Endothelial cell of umbilical vein (primary cell): ENCODE measurements around the gene DAPK2. TPM values are rescaled to one million over a fixed set of nuclear protein-coding genes. Genes with fewer than 3 reads are reported as not detected.

Experiments used
- BruUV-seq: library from RNA; stranded (reverse); fragments of 400-500 nt; replicated peaks from 2 replicates; lab custom pipeline; 2021; lab: Mats Ljungman, UMichigan
- CTCF ChIA-PET: fragments of 300-600, 350-600 bp; sonication (Branson Sonifier 250); formaldehyde crosslinking; loops from one replicate; lab custom pipeline; 2021; ENCODE audit warnings: antibody characterized with exemption, inconsistent platforms; lab: Charles Lee
- POLR2A ChIA-PET: fragments of 300-600, 350-600 bp; sonication (Branson Sonifier 250); formaldehyde crosslinking; loops from one replicate; lab custom pipeline; 2021; ENCODE audit warnings: antibody characterized with exemption, inconsistent platforms; lab: Charles Lee
- DNase-seq: peaks from one replicate; pipeline ENCODE4 v3.0.0-alpha.2; 2011; ENCODE audit warnings: low read depth, low spot score
- FAIRE-seq: peaks from 2 replicates; lab custom pipeline; 2011; peaks lifted over from hg19 to GRCh38; lab: Jason Lieb, UNC
- H2AFZ ChIP-seq: 2 replicates; pipeline ENCODE4 v1.6.0; 2012; ENCODE audit warnings: low read depth, low read length, control low read depth, inconsistent platforms
- H3K27ac ChIP-seq: 2 replicates; pipeline ENCODE4 v1.5.1; 2011; ENCODE audit warnings: low read depth, mild to moderate bottlenecking, control low read depth, low read length, moderate library complexity; ENCODE audit not compliant: insufficient read depth
- H3K27me3 ChIP-seq, 2 experiments: 2 replicates each; pipeline versions ENCODE4 v1.6.0 to v1.6.1; 2011; ENCODE audit warnings: low read length in 2 of 2, mixed read lengths in 1 of 2; ENCODE audit not compliant: control insufficient read depth in 2 of 2, insufficient read depth in 2 of 2
- H3K36me3 ChIP-seq, 2 experiments: 2 replicates in 1 of 2; 3 replicates in 1 of 2; pipeline ENCODE4 v1.5.1; 2011; ENCODE audit warnings: low read length in 2 of 2, mild to moderate bottlenecking in 1 of 2, moderate library complexity in 1 of 2; ENCODE audit not compliant: control insufficient read depth in 2 of 2, insufficient read depth in 2 of 2; ENCODE audit errors: extremely low read depth in 1 of 2
- H3K4me1 ChIP-seq: 3 replicates; pipeline ENCODE4 v1.5.1; 2011; ENCODE audit warnings: mild to moderate bottlenecking, low read length; ENCODE audit not compliant: control insufficient read depth, insufficient read depth; ENCODE audit errors: extremely low read depth
- H3K4me2 ChIP-seq: 2 replicates; pipeline ENCODE4 v1.6.1; 2011; ENCODE audit warnings: low read length, control low read depth, mixed read lengths; ENCODE audit not compliant: insufficient read depth
- H3K4me3 ChIP-seq, 3 experiments: fragments of 200-600 bp in 1 of 3; sonication (generic), shearing (Covaris generic) in 1 of 3; replicated peaks in 1 of 3; 2 replicates each; pipeline ENCODE4 v1.5.1; 2011 to 2016; ENCODE audit warnings: control low read depth in 3 of 3, low read length in 3 of 3, mild to moderate bottlenecking in 2 of 3, inconsistent platforms in 1 of 3, low read depth in 1 of 3, moderate library complexity in 1 of 3; ENCODE audit not compliant: insufficient read depth in 1 of 3
- H3K79me2 ChIP-seq: 2 replicates; pipeline ENCODE4 v1.6.0; 2012; ENCODE audit warnings: low read length, inconsistent platforms; ENCODE audit not compliant: control insufficient read depth, insufficient read depth
- H3K9ac ChIP-seq: replicated peaks from 2 replicates; pipeline ENCODE3; 2011; ENCODE audit warnings: low read length, control low read depth; ENCODE audit not compliant: insufficient read depth; ENCODE audit errors: extremely low read depth
- H3K9me1 ChIP-seq: replicated peaks from 3 replicates; pipeline ENCODE4 v1.6.0; 2011; ENCODE audit warnings: mild to moderate bottlenecking, low read length; ENCODE audit not compliant: control insufficient read depth, insufficient read depth; ENCODE audit errors: extremely low read depth
- H3K9me3 ChIP-seq: replicated peaks from 2 replicates; pipeline ENCODE4 v1.5.1; 2012; ENCODE audit warnings: low read length, inconsistent platforms; ENCODE audit not compliant: control insufficient read depth, insufficient read depth
- H4K20me1 ChIP-seq: replicated peaks from 2 replicates; pipeline ENCODE3; 2011; ENCODE audit warnings: mild to moderate bottlenecking, low read length; ENCODE audit not compliant: control insufficient read depth, insufficient read depth; ENCODE audit errors: extremely low read depth
- CTCF ChIP-seq, 2 donors: IDR thresholded peaks; 1 replicate in 1 of 2; 2 replicates in 1 of 2; pipeline ENCODE4 v1.5.1; 2011; ENCODE audit warnings: low read length in 2 of 2, mild to moderate bottlenecking in 2 of 2, moderate library complexity in 2 of 2, control low read depth in 1 of 2, inconsistent platforms in 1 of 2, low read depth in 1 of 2; ENCODE audit not compliant: insufficient read depth in 1 of 2; ENCODE audit errors: extremely low read depth in 1 of 2
- EZH2 ChIP-seq: IDR thresholded peaks from 2 replicates; pipeline ENCODE4 v1.6.1; 2012; ENCODE audit warnings: borderline replicate concordance, low read depth, mild to moderate bottlenecking, moderate library complexity, low read length, inconsistent platforms; ENCODE audit not compliant: severe bottlenecking
- FOS ChIP-seq: IDR thresholded peaks from 2 replicates; pipeline ENCODE4 v1.6.1; 2011; ENCODE audit warnings: mild to moderate bottlenecking, low read length, moderate library complexity, borderline replicate concordance; ENCODE audit not compliant: insufficient read depth
- GATA2 ChIP-seq: IDR thresholded peaks from 2 replicates; pipeline ENCODE4 v1.7.0; 2011; ENCODE audit warnings: low read depth, mild to moderate bottlenecking, moderate library complexity, mixed read lengths, low read length; ENCODE audit not compliant: insufficient read length, insufficient read depth
- JUN ChIP-seq: IDR thresholded peaks from 2 replicates; pipeline ENCODE4 v1.6.1; 2011; ENCODE audit warnings: borderline replicate concordance, low read depth; ENCODE audit not compliant: insufficient read length, insufficient read depth
- MAX ChIP-seq: IDR thresholded peaks from 2 replicates; pipeline ENCODE4 v1.6.1; 2011; ENCODE audit not compliant: insufficient read depth, insufficient read length
- MYC ChIP-seq: IDR thresholded peaks from one replicate; pipeline ENCODE4 v1.6.1; 2011; ENCODE audit warnings: mild to moderate bottlenecking, low read depth, low read length
- POLR2A ChIP-seq: IDR thresholded peaks from 2 replicates; pipeline ENCODE4 v1.6.1; 2012; ENCODE audit warnings: low read depth, mild to moderate bottlenecking, control low read depth, low read length
- POLR2AphosphoS5 ChIP-seq: IDR thresholded peaks from 2 replicates; pipeline ENCODE4 v1.6.1; 2012; ENCODE audit warnings: low read depth, mild to moderate bottlenecking, control low read depth, low read length, moderate library complexity; ENCODE audit not compliant: insufficient read depth
- dilution Hi-C: fragments of 300-500 bp; cut with MboI; formaldehyde crosslinking; loops from one replicate; pipeline ENCODE4 v1.15.0; 2019; ENCODE audit warnings: low sequenced_read_pairs; ENCODE audit not compliant: extremely low pct_ligation_motif_present
- intact Hi-C: fragments of 100-400 bp; cut with micrococcal nuclease; formaldehyde crosslinking; loops from one replicate; pipeline ENCODE4 v1.10.0; 2022
- polyA plus RNA-seq, 4 experiments: library from polyadenylated mRNA; depleted of rRNA in 3 of 4; stranded (reverse) in 3 of 4; unstranded in 1 of 4; fragments of >200 nt; gene quantifications; 2 replicates each; pipeline versions ENCODE4 v1.2.1 to v1.2.3, GENCODE V29; 2011 to 2012; ENCODE audit warnings: missing spikeins in 1 of 4
- total RNA-seq: library from RNA; stranded (reverse); gene quantifications from 2 replicates; pipeline ENCODE4 v1.2.3, GENCODE V29; 2021

The DAPK2 gene
- total and polyA plus RNA-seq, 2 donors (not counting 3 experiments of a cell fraction or from before 2014, with no cell fraction given), result 2.8 to 6.7 TPM

DNA sequence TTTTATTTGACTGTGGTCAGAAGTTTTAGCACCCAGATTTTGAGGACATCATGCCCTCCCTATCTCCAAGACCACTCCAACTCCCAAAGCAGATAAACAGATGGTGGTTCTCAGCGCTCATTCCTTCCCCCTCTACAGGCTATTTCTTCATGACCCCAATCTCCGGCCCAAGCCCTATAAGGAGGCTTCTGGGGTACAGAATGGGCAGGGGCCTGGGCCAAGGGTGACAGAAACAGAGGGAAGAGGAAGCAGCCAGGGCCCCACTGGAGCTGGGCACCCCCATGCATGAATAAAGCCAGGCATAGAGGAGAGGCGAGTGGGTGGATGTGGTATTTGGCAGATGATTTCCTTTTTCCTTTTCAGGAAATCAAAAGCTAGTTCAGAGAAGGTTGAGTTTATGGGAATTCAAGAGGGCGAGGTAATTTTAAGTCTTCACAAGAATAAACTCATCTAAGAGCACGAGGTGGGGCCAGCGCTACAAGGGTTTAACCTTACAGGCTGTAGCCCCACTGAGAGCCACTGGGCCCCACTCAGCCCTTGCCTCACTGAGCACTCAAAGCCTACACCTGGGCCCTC, 107.7 kb downstream of the DAPK2 start:
- BruUV-seq, result no TSS peak
- H3K79me2 ChIP-seq, result no peaks in the 10 kb centered on the region
- DNase-seq (peak; percentile 33), FAIRE-seq (no peak)
- no peaks in the 10 kb centered on the region for H3K36me3 ChIP-seq
- H2AFZ ChIP-seq, result no peak overlapping the region
- ChIA-PET CTCF (interaction anchor here (1.1 to 1.7 kb wide), 3 partner anchors 27 to 187 kb away, joined by 3 to 5 read pairs (median 4); no protein-coding TSS in a partner anchor), POLR2A (no interaction called here)
- no peaks in the 10 kb centered on the region for H3K9me1 ChIP-seq
- H3K4me1 ChIP-seq, result peaks cover 38% of the 10 kb centered on the region
- no peaks in the 10 kb centered on the region for H3K9me3 ChIP-seq
- H4K20me1 ChIP-seq, result no peaks in the 10 kb centered on the region
- dilution Hi-C loops (no loop called here), intact Hi-C loops (loop anchor here (1.0 kb wide), 4 partner anchors 22 to 96 kb away; no protein-coding TSS in a partner anchor)
- TF ChIP-seq CTCF (IDR thresholded peaks at IDR 0.05; ENCODE audit: extremely low read depth in 1 of 2, insufficient read depth in 1 of 2, low read depth in 1 of 2, low read length in 2 of 2), result no peak
- TF ChIP-seq POLR2AphosphoS5, result no peak
- TF ChIP-seq POLR2A, result no peak
- no peak for TF ChIP-seq JUN
- TF ChIP-seq GATA2, result no peak
- TF ChIP-seq MAX, result no peak
- TF ChIP-seq FOS, result no peak
- TF ChIP-seq EZH2, result no peak
- TF ChIP-seq MYC, result no peak
- no peak overlapping the region for H3K4me2 ChIP-seq
- H3K27ac ChIP-seq, result peak overlapping the region; percentile 73
- H3K27me3 ChIP-seq, result no peaks in the 10 kb centered on the region
- H3K9ac ChIP-seq, result no peak overlapping the region
- no peak overlapping the region for H3K4me3 ChIP-seq
